Measurements from ENCODE around the gene MROH2B. TPM values are rescaled to one million over a fixed set of nuclear protein-coding genes. Genes with fewer than 3 reads are reported as not detected.

The MROH2B gene
- total RNA-seq, 3 donors from 2014 or later (not counting 1 experiment from before 2014, with no cell fraction given) = not detected

DNA sequence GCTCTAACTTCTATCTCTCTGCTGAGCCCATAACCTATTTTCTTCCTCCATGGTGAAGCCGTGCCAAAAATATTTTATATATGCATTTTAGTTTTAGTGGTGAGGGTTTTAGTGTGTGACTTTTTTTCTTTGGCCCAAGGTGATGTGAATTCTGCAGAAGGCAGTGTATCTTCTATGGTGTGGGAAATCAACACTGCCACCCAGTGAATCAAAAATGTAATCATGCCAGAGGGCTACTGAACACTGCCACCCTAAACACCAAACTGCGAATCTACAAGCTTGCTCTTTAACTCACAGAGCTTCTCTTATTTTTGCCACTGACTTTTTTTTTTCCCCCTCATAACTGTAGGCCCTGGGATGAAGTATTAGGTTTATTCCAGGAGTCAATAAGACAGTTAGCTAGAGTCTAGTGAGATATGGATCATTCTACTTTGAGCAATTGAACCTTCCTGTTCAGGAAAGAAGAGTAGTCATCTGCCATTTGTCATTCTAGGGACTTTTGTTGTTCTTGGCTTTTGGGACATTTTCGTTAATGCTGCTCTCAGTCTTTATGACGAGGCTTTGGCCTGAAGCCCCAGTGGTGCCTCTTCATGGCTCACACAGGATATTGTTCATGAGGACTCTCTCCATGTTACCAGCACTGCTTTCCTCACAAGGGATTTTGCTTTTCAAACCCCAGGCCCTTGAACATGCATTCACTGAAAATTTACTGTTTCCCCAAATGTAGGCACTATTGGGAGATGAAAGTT, 108.8 kb downstream of the MROH2B start:
- Mint-ChIP-seq H3K4me3 (no peak overlapping the region), H3K9me3 (no peaks in the 10 kb centered on the region), H3K27me3 (ENCODE audit: low read depth in 2 of 2) (no peaks in the 10 kb centered on the region), H3K36me3 (no peaks in the 10 kb centered on the region), H3K4me1 (no peaks in the 10 kb centered on the region), H3K27ac (no peak overlapping the region)
- H3K36me3 ChIP-seq (ENCODE audit: control insufficient read depth, insufficient read depth, low read length) = no peaks in the 10 kb centered on the region
- DNase-seq = no peak
- no peak overlapping the region for H3K27ac ChIP-seq (ENCODE audit: low read length)
- H3K27me3 ChIP-seq (ENCODE audit: control insufficient read depth, insufficient read depth, low read length) = no peaks in the 10 kb centered on the region
- no peak overlapping the region for H3K4me3 ChIP-seq (ENCODE audit: low read length)
- 84% methylated on average over 3 of the region's 4 CpGs for WGBS (ENCODE audit: insufficient coverage)
- intact Hi-C loops (cut with micrococcal nuclease) = no loop called here
- H3K9me3 ChIP-seq (ENCODE audit: control insufficient read depth, insufficient read depth, low read length) = no peaks in the 10 kb centered on the region
- no peaks in the 10 kb centered on the region for H3K4me1 ChIP-seq (ENCODE audit: control insufficient read depth, insufficient read depth, low read length)
- no peak for TF ChIP-seq CTCF (IDR thresholded peaks at IDR 0.05)
- ATAC-seq = no peak

GRCh38 chr5:40960037-40960436, 111.1 kb downstream of the MROH2B start:
- Histone ChIP-seq H3K36me3 (ENCODE audit: control insufficient read depth, insufficient read depth, low read length) (no peaks in the 10 kb centered on the region), H3K27me3 (ENCODE audit: control insufficient read depth, insufficient read depth, low read length) (no peaks in the 10 kb centered on the region), H3K27ac (ENCODE audit: low read length) (no peak overlapping the region), H3K4me3 (ENCODE audit: low read length) (no peak overlapping the region), H3K9me3 (ENCODE audit: control insufficient read depth, insufficient read depth, low read length) (no peaks in the 10 kb centered on the region), H3K4me1 (ENCODE audit: control insufficient read depth, insufficient read depth, low read length) (no peaks in the 10 kb centered on the region)
- peaks cover 0 to 2% of the 10 kb centered on the region in 2 donors for H3K27me3 Mint-ChIP-seq (ENCODE audit: low read depth in 2 of 2)
- no peaks in the 10 kb centered on the region for H3K9me3 Mint-ChIP-seq
- DNase-seq (no peak), ATAC-seq (no peak)
- WGBS (ENCODE audit: insufficient coverage) = 84% methylated on average over 1 of the region's 1 CpG
- intact Hi-C loops (cut with micrococcal nuclease) = no loop called here
- no peak for TF ChIP-seq CTCF (IDR thresholded peaks at IDR 0.05)
- H3K27ac Mint-ChIP-seq = no peak overlapping the region
- no peak overlapping the region for H3K4me3 Mint-ChIP-seq
- H3K4me1 Mint-ChIP-seq = no peaks in the 10 kb centered on the region
- H3K36me3 Mint-ChIP-seq = no peaks in the 10 kb centered on the region

- peaks cover 0 to 4% of the 10 kb centered on the region in 2 donors for H3K27me3 Mint-ChIP-seq (ENCODE audit: low read depth in 2 of 2)
These were observed 112.3 kb downstream of the MROH2B start for GRCh38 chr5:40958811-40959210.

More at GRCh38 chr5:40958811-40959210, 112.3 kb downstream of the MROH2B start:
- Mint-ChIP-seq H3K36me3 (no peaks in the 10 kb centered on the region), H3K4me1 (no peaks in the 10 kb centered on the region), H3K9me3 (no peaks in the 10 kb centered on the region), H3K4me3 (no peak overlapping the region), H3K27ac (no peak overlapping the region)
- Histone ChIP-seq H3K4me1 (ENCODE audit: control insufficient read depth, insufficient read depth, low read length) (no peaks in the 10 kb centered on the region), H3K4me3 (ENCODE audit: low read length) (no peak overlapping the region), H3K36me3 (ENCODE audit: control insufficient read depth, insufficient read depth, low read length) (no peaks in the 10 kb centered on the region), H3K9me3 (ENCODE audit: control insufficient read depth, insufficient read depth, low read length) (no peaks in the 10 kb centered on the region), H3K27ac (ENCODE audit: low read length) (no peak overlapping the region), H3K27me3 (ENCODE audit: control insufficient read depth, insufficient read depth, low read length) (no peaks in the 10 kb centered on the region)
- DNase-seq (no peak), ATAC-seq (no peak)
- TF ChIP-seq CTCF (IDR thresholded peaks at IDR 0.05) = no peak
- intact Hi-C loops (cut with micrococcal nuclease) = no loop called here
- WGBS (ENCODE audit: insufficient coverage) = 100% methylated on average over 1 of the region's 5 CpGs
